CD14-positive monocyte (primary cell): ENCODE data around the gene IMMP2L. TPM values are rescaled to one million over a fixed set of nuclear protein-coding genes. Genes with fewer than 3 reads are reported as not detected.

Source experiments
- DNase-seq, 3 donors: peaks; one replicate each; pipeline ENCODE4 v3.0.0-alpha.2; 2011 to 2022
- H2AFZ ChIP-seq: 2 replicates; pipeline ENCODE4 v1.6.0; 2012; ENCODE audit warnings: mild to moderate bottlenecking, low read depth, low read length, inconsistent platforms; ENCODE audit not compliant: insufficient read depth, poor library complexity, severe bottlenecking
- H3K27ac ChIP-seq, 2 donors: 1 replicate in 1 of 2; 2 replicates in 1 of 2; pipeline ENCODE4 v1.5.1; 2012 to 2013; ENCODE audit warnings: low read length in 2 of 2, control low read depth in 1 of 2, inconsistent platforms in 1 of 2, low read depth in 1 of 2, mild to moderate bottlenecking in 1 of 2
- H3K27me3 ChIP-seq, 2 donors: one replicate each; pipeline versions ENCODE4 v1.6.0 to v1.6.1; 2011 to 2013; ENCODE audit warnings: low read length in 2 of 2; ENCODE audit not compliant: control insufficient read depth in 2 of 2, insufficient read depth in 2 of 2
- H3K36me3 ChIP-seq, 2 donors: replicated peaks in 1 of 2; 1 replicate in 1 of 2; 2 replicates in 1 of 2; pipeline versions ENCODE4 v1.5.1 to v1.6.1; 2012 to 2013; ENCODE audit warnings: low read length in 2 of 2, control low read depth in 1 of 2, inconsistent platforms in 1 of 2, mild to moderate bottlenecking in 1 of 2; ENCODE audit not compliant: insufficient read depth in 2 of 2, control insufficient read depth in 1 of 2
- H3K4me1 ChIP-seq, 2 donors: 1 replicate in 1 of 2; 2 replicates in 1 of 2; pipeline versions ENCODE4 v1.5.1 to v1.6.1; 2012 to 2013; ENCODE audit warnings: low read length in 2 of 2, control low read depth in 1 of 2, inconsistent platforms in 1 of 2, mild to moderate bottlenecking in 1 of 2, moderate library complexity in 1 of 2; ENCODE audit not compliant: insufficient read depth in 2 of 2, control insufficient read depth in 1 of 2
- H3K4me2 ChIP-seq: replicated peaks from 2 replicates; pipeline ENCODE3; 2012; ENCODE audit warnings: low read length, moderate library complexity, mild to moderate bottlenecking; ENCODE audit not compliant: poor library complexity, severe bottlenecking; ENCODE audit errors: extremely low read depth
- H3K4me3 ChIP-seq, 3 experiments: fragments of 200-600 bp in 1 of 3; sonication (generic) in 1 of 3; replicated peaks in 1 of 3; 1 replicate in 2 of 3; 2 replicates in 1 of 3; pipeline ENCODE4 v1.5.1; 2011 to 2013; ENCODE audit warnings: low read length in 3 of 3, mild to moderate bottlenecking in 3 of 3, control low read depth in 2 of 3, low read depth in 2 of 3, inconsistent platforms in 1 of 3, moderate library complexity in 1 of 3
- H3K79me2 ChIP-seq: 2 replicates; pipeline ENCODE4 v1.6.0; 2012; ENCODE audit warnings: mild to moderate bottlenecking, control low read depth, inconsistent platforms, low read length, moderate library complexity; ENCODE audit not compliant: insufficient read depth
- H3K9ac ChIP-seq: 2 replicates; pipeline ENCODE4 v1.6.0; 2017; ENCODE audit warnings: low read length, mild to moderate bottlenecking; ENCODE audit not compliant: insufficient read depth, poor library complexity, severe bottlenecking
- H3K9me3 ChIP-seq, 2 donors: replicated peaks in 1 of 2; 1 replicate in 1 of 2; 2 replicates in 1 of 2; pipeline versions ENCODE4 v1.5.1 to v1.6.1; 2012 to 2013; ENCODE audit warnings: low read length in 2 of 2, control low read depth in 1 of 2; ENCODE audit not compliant: control insufficient read depth in 1 of 2, insufficient read depth in 1 of 2
- H4K20me1 ChIP-seq: 2 replicates; pipeline ENCODE4 v1.6.0; 2012; ENCODE audit warnings: mild to moderate bottlenecking, low read length, control low read depth, moderate library complexity; ENCODE audit not compliant: insufficient read depth
- H3K27ac Mint-ChIP-seq, 7 donors: one replicate each; pipeline ENCODE4 v1.8.0; 2020; ENCODE audit warnings: mild to moderate bottlenecking in 7 of 7, mixed read lengths in 7 of 7, moderate library complexity in 6 of 7, inconsistent platforms in 2 of 7
- H3K27me3 Mint-ChIP-seq, 3 donors: one replicate each; pipeline ENCODE4 v1.8.0; 2021 to 2022; ENCODE audit warnings: low read depth in 3 of 3, mild to moderate bottlenecking in 3 of 3, mixed read lengths in 3 of 3, moderate library complexity in 3 of 3, inconsistent platforms in 1 of 3
- H3K36me3 Mint-ChIP-seq, 2 donors: one replicate each; pipeline ENCODE4 v1.8.0; 2020; ENCODE audit warnings: mixed read lengths in 2 of 2, inconsistent platforms in 1 of 2, mild to moderate bottlenecking in 1 of 2
- H3K4me1 Mint-ChIP-seq: one replicate; pipeline ENCODE4 v1.8.0; 2020; ENCODE audit warnings: mild to moderate bottlenecking, mixed read lengths
- H3K4me3 Mint-ChIP-seq, 2 donors: one replicate each; pipeline ENCODE4 v1.8.0; 2020; ENCODE audit warnings: mild to moderate bottlenecking in 2 of 2, mixed read lengths in 2 of 2, moderate library complexity in 1 of 2
- H3K9me3 Mint-ChIP-seq, 7 donors: one replicate each; pipeline ENCODE4 v1.8.0; 2020 to 2022; ENCODE audit warnings: mixed read lengths in 7 of 7, mild to moderate bottlenecking in 6 of 7, moderate library complexity in 6 of 7, inconsistent platforms in 2 of 7
- WGBS: methylation state at CpG from one replicate; pipeline ENCODE4 v1.1.5; 2013; ENCODE audit warnings: missing lambda C conversion rate; ENCODE audit not compliant: insufficient coverage; 5-methylcytosine and 5-hydroxymethylcytosine counted together
- intact Hi-C, 2 donors: fragments of 100-400 bp; cut with micrococcal nuclease; formaldehyde crosslinking; loops; one replicate each; pipeline versions ENCODE4 v1.15.0 to v1.15.1; 2023
- polyA plus RNA-seq, 3 donors: library from polyadenylated mRNA; depleted of rRNA in 1 of 3; unstranded in 2 of 3; stranded (reverse) in 1 of 3; fragments of 300-500 nt in 2 of 3; fragments of >200 nt in 1 of 3; fragmentation: Illumina TruSeq in 2 of 3; gene quantifications; 1 replicate in 2 of 3; 2 replicates in 1 of 3; pipeline ENCODE4 v1.2.3, GENCODE V29; 2012 to 2021
- TF ChIP-seq, protein P1 (sequence below): fragments of 200-600 bp; IDR thresholded peaks from one replicate; pipeline ENCODE4 v1.8.0; 2022; ENCODE audit warnings: antibody characterized with exemption, mild to moderate bottlenecking

The IMMP2L gene
- polyA plus RNA-seq, 3 donors, result 1.9 to 6.4 (median 6.2) TPM

- H3K9ac ChIP-seq, result no peak overlapping the region
- TF ChIP-seq, protein P1, sequence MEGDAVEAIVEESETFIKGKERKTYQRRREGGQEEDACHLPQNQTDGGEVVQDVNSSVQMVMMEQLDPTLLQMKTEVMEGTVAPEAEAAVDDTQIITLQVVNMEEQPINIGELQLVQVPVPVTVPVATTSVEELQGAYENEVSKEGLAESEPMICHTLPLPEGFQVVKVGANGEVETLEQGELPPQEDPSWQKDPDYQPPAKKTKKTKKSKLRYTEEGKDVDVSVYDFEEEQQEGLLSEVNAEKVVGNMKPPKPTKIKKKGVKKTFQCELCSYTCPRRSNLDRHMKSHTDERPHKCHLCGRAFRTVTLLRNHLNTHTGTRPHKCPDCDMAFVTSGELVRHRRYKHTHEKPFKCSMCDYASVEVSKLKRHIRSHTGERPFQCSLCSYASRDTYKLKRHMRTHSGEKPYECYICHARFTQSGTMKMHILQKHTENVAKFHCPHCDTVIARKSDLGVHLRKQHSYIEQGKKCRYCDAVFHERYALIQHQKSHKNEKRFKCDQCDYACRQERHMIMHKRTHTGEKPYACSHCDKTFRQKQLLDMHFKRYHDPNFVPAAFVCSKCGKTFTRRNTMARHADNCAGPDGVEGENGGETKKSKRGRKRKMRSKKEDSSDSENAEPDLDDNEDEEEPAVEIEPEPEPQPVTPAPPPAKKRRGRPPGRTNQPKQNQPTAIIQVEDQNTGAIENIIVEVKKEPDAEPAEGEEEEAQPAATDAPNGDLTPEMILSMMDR, result no peak
- no peak overlapping the region for H3K27ac ChIP-seq
- H3K4me1 ChIP-seq, result no peaks in the 10 kb centered on the region
- 94% methylated on average over 4 of the region's 4 CpGs for WGBS
- H3K27me3 Mint-ChIP-seq, result no peaks in the 10 kb centered on the region
- H2AFZ ChIP-seq, result no peak overlapping the region
- H3K27ac Mint-ChIP-seq, result peak overlapping the region in 1 of 7 donors; percentile 16
- no peaks in the 10 kb centered on the region for H3K27me3 ChIP-seq
- intact Hi-C loops, result no loop called here
- peaks cover 4 to 10% (median 7%) of the 10 kb centered on the region in 7 donors for H3K9me3 Mint-ChIP-seq
- no peaks in the 10 kb centered on the region for H3K36me3 ChIP-seq
- DNase-seq, result no peak
- no peaks in the 10 kb centered on the region for H3K79me2 ChIP-seq
- no peak overlapping the region for H3K4me2 ChIP-seq
- peaks cover 0 to 3% of the 10 kb centered on the region in 2 donors for H3K9me3 ChIP-seq
- H4K20me1 ChIP-seq, result no peaks in the 10 kb centered on the region
- no peaks in the 10 kb centered on the region for H3K4me1 Mint-ChIP-seq
- H3K4me3 ChIP-seq, result no peak overlapping the region
- no peaks in the 10 kb centered on the region for H3K36me3 Mint-ChIP-seq
- H3K4me3 Mint-ChIP-seq, result no peak overlapping the region
These were observed 172.3 kb downstream of the IMMP2L start for GRCh38 chr7:111390000-111390399.

DNA sequence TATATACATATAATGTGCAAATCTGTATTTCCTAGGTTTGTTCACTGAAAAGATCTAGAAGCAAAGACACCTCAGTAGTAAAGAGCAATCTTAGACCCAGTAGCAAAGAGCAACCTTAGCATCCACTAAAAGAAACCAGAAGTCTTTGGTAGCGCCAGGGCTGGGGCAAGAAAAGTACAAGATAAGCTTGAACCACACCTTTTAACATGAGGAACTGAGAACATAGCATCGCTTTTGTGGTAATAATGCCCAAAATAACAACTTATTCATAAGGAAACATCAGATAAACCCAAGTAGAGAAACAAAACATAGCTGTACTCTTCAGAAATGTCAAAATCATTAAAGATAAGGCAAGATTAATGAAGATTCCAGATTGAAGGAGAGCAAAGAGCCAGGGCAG, 173.4 kb downstream of the IMMP2L start:
- Histone ChIP-seq H2AFZ (no peak overlapping the region), H3K4me2 (no peak overlapping the region), H3K9ac (no peak overlapping the region), H3K36me3 (no peaks in the 10 kb centered on the region), H3K4me3 (no peak overlapping the region), H3K79me2 (no peaks in the 10 kb centered on the region), H3K27ac (no peak overlapping the region), H3K27me3 (no peaks in the 10 kb centered on the region), H4K20me1 (no peaks in the 10 kb centered on the region), H3K4me1 (no peaks in the 10 kb centered on the region), H3K9me3 (peaks cover 0 to 3% of the 10 kb centered on the region in 2 donors)
- no CpG with 5 or more reads among the region's 2 CpGs for WGBS
- intact Hi-C loops, result no loop called here
- H3K36me3 Mint-ChIP-seq, result no peaks in the 10 kb centered on the region
- H3K4me3 Mint-ChIP-seq, result no peak overlapping the region
- TF ChIP-seq, protein P1, result no peak
- H3K4me1 Mint-ChIP-seq, result no peaks in the 10 kb centered on the region
- peaks cover 2 to 12% (median 7%) of the 10 kb centered on the region in 7 donors for H3K9me3 Mint-ChIP-seq
- no peak for DNase-seq
- H3K27me3 Mint-ChIP-seq, result no peaks in the 10 kb centered on the region
- no peak overlapping the region for H3K27ac Mint-ChIP-seq
